GM19372 (cell line): ENCODE measurements around the gene NMT2.
A peak's percentile ranks its signal among the peaks of the same experiment; 100 is the strongest.

Source experiments
- ATAC-seq: cut with Tn5 transposase; IDR thresholded peaks from one replicate; pipeline ENCODE4 v1.9.1; 2021; ENCODE audit warnings: mild to moderate bottlenecking, low read depth, moderate library complexity; ENCODE audit not compliant: unreplicated experiment

Gene NMT2

GRCh38 chr10:15147594-15148392, 20.7 kb downstream of the NMT2 start:
- no peak for ATAC-seq

- ATAC-seq, result no peak
These were observed 22.1 kb downstream of the NMT2 start for GRCh38 chr10:15146366-15146765.

GRCh38 chr10:15144788-15145187, 23.7 kb downstream of the NMT2 start:
- ATAC-seq, result no peak

- ATAC-seq, result peak; percentile 71
These were observed 27.1 kb downstream of the NMT2 start for GRCh38 chr10:15141136-15142054.

GRCh38 chr10:15140698-15141097, 27.8 kb downstream of the NMT2 start:
- ATAC-seq, result no peak

GRCh38 chr10:15137636-15138035, 30.9 kb downstream of the NMT2 start:
- ATAC-seq, result no peak

- no peak for ATAC-seq
These were observed 31.5 kb downstream of the NMT2 start for GRCh38 chr10:15137036-15137359.

GRCh38 chr10:15136129-15137035, 32.1 kb downstream of the NMT2 start:
- ATAC-seq, result no peak

GRCh38 chr10:15131330-15131729, 37.2 kb downstream of the NMT2 start:
- no peak for ATAC-seq

GRCh38 chr10:15124908-15125307, 43.6 kb downstream of the NMT2 start:
- ATAC-seq, result no peak

- ATAC-seq, result no peak
These were observed 44.3 kb downstream of the NMT2 start for GRCh38 chr10:15124190-15124589.

GRCh38 chr10:15123749-15124184, 44.7 kb downstream of the NMT2 start:
- no peak for ATAC-seq

GRCh38 chr10:15122477-15123030, 45.9 kb downstream of the NMT2 start:
- ATAC-seq, result peak; percentile 70

GRCh38 chr10:15121707-15122106, 46.8 kb downstream of the NMT2 start:
- no peak for ATAC-seq

- ATAC-seq, result no peak
These were observed 48.0 kb downstream of the NMT2 start for GRCh38 chr10:15120523-15120922.

GRCh38 chr10:15118615-15119014, 49.9 kb downstream of the NMT2 start:
- no peak for ATAC-seq

- no peak for ATAC-seq
These were observed 52.3 kb downstream of the NMT2 start for GRCh38 chr10:15116225-15116624.

- no peak for ATAC-seq
These were observed 54.7 kb downstream of the NMT2 start for GRCh38 chr10:15113766-15114165.

GRCh38 chr10:15112657-15113056, 55.8 kb downstream of the NMT2 start:
- no peak for ATAC-seq

GRCh38 chr10:15106352-15107013, 62.0 kb downstream of the NMT2 start:
- ATAC-seq, result no peak
